Endothelial cell of umbilical vein (primary cell): ENCODE measurements around the gene UBE3A. TPM values are rescaled to one million over a fixed set of nuclear protein-coding genes. Genes with fewer than 3 reads are reported as not detected.

ENCODE experiments used
- BruUV-seq: library from RNA; stranded (reverse); fragments of 400-500 nt; replicated peaks from 2 replicates; lab custom pipeline; 2021; lab: Mats Ljungman, UMichigan
- CTCF ChIA-PET: fragments of 300-600, 350-600 bp; sonication (Branson Sonifier 250); formaldehyde crosslinking; loops from one replicate; lab custom pipeline; 2021; ENCODE audit warnings: antibody characterized with exemption, inconsistent platforms; lab: Charles Lee
- POLR2A ChIA-PET: fragments of 300-600, 350-600 bp; sonication (Branson Sonifier 250); formaldehyde crosslinking; loops from one replicate; lab custom pipeline; 2021; ENCODE audit warnings: antibody characterized with exemption, inconsistent platforms; lab: Charles Lee
- DNase-seq: peaks from one replicate; pipeline ENCODE4 v3.0.0-alpha.2; 2011; ENCODE audit warnings: low read depth, low spot score
- FAIRE-seq: peaks from 2 replicates; lab custom pipeline; 2011; peaks lifted over from hg19 to GRCh38; lab: Jason Lieb, UNC
- H2AFZ ChIP-seq: 2 replicates; pipeline ENCODE4 v1.6.0; 2012; ENCODE audit warnings: low read depth, low read length, control low read depth, inconsistent platforms
- H3K27ac ChIP-seq: 2 replicates; pipeline ENCODE4 v1.5.1; 2011; ENCODE audit warnings: low read depth, mild to moderate bottlenecking, control low read depth, low read length, moderate library complexity; ENCODE audit not compliant: insufficient read depth
- H3K27me3 ChIP-seq, 2 experiments: 2 replicates each; pipeline versions ENCODE4 v1.6.0 to v1.6.1; 2011; ENCODE audit warnings: low read length in 2 of 2, mixed read lengths in 1 of 2; ENCODE audit not compliant: control insufficient read depth in 2 of 2, insufficient read depth in 2 of 2
- H3K36me3 ChIP-seq, 2 experiments: 2 replicates in 1 of 2; 3 replicates in 1 of 2; pipeline ENCODE4 v1.5.1; 2011; ENCODE audit warnings: low read length in 2 of 2, mild to moderate bottlenecking in 1 of 2, moderate library complexity in 1 of 2; ENCODE audit not compliant: control insufficient read depth in 2 of 2, insufficient read depth in 2 of 2; ENCODE audit errors: extremely low read depth in 1 of 2
- H3K4me1 ChIP-seq: 3 replicates; pipeline ENCODE4 v1.5.1; 2011; ENCODE audit warnings: mild to moderate bottlenecking, low read length; ENCODE audit not compliant: control insufficient read depth, insufficient read depth; ENCODE audit errors: extremely low read depth
- H3K4me2 ChIP-seq: 2 replicates; pipeline ENCODE4 v1.6.1; 2011; ENCODE audit warnings: low read length, control low read depth, mixed read lengths; ENCODE audit not compliant: insufficient read depth
- H3K4me3 ChIP-seq, 3 experiments: fragments of 200-600 bp in 1 of 3; sonication (generic), shearing (Covaris generic) in 1 of 3; replicated peaks in 1 of 3; 2 replicates each; pipeline ENCODE4 v1.5.1; 2011 to 2016; ENCODE audit warnings: control low read depth in 3 of 3, low read length in 3 of 3, mild to moderate bottlenecking in 2 of 3, inconsistent platforms in 1 of 3, low read depth in 1 of 3, moderate library complexity in 1 of 3; ENCODE audit not compliant: insufficient read depth in 1 of 3
- H3K79me2 ChIP-seq: 2 replicates; pipeline ENCODE4 v1.6.0; 2012; ENCODE audit warnings: low read length, inconsistent platforms; ENCODE audit not compliant: control insufficient read depth, insufficient read depth
- H3K9ac ChIP-seq: replicated peaks from 2 replicates; pipeline ENCODE3; 2011; ENCODE audit warnings: low read length, control low read depth; ENCODE audit not compliant: insufficient read depth; ENCODE audit errors: extremely low read depth
- H3K9me1 ChIP-seq: replicated peaks from 3 replicates; pipeline ENCODE4 v1.6.0; 2011; ENCODE audit warnings: mild to moderate bottlenecking, low read length; ENCODE audit not compliant: control insufficient read depth, insufficient read depth; ENCODE audit errors: extremely low read depth
- H3K9me3 ChIP-seq: replicated peaks from 2 replicates; pipeline ENCODE4 v1.5.1; 2012; ENCODE audit warnings: low read length, inconsistent platforms; ENCODE audit not compliant: control insufficient read depth, insufficient read depth
- H4K20me1 ChIP-seq: replicated peaks from 2 replicates; pipeline ENCODE3; 2011; ENCODE audit warnings: mild to moderate bottlenecking, low read length; ENCODE audit not compliant: control insufficient read depth, insufficient read depth; ENCODE audit errors: extremely low read depth
- CTCF ChIP-seq, 2 donors: IDR thresholded peaks; 1 replicate in 1 of 2; 2 replicates in 1 of 2; pipeline ENCODE4 v1.5.1; 2011; ENCODE audit warnings: low read length in 2 of 2, mild to moderate bottlenecking in 2 of 2, moderate library complexity in 2 of 2, control low read depth in 1 of 2, inconsistent platforms in 1 of 2, low read depth in 1 of 2; ENCODE audit not compliant: insufficient read depth in 1 of 2; ENCODE audit errors: extremely low read depth in 1 of 2
- FOS ChIP-seq: IDR thresholded peaks from 2 replicates; pipeline ENCODE4 v1.6.1; 2011; ENCODE audit warnings: mild to moderate bottlenecking, low read length, moderate library complexity, borderline replicate concordance; ENCODE audit not compliant: insufficient read depth
- GATA2 ChIP-seq: IDR thresholded peaks from 2 replicates; pipeline ENCODE4 v1.7.0; 2011; ENCODE audit warnings: low read depth, mild to moderate bottlenecking, moderate library complexity, mixed read lengths, low read length; ENCODE audit not compliant: insufficient read length, insufficient read depth
- MAX ChIP-seq: IDR thresholded peaks from 2 replicates; pipeline ENCODE4 v1.6.1; 2011; ENCODE audit not compliant: insufficient read depth, insufficient read length
- POLR2A ChIP-seq: IDR thresholded peaks from 2 replicates; pipeline ENCODE4 v1.6.1; 2012; ENCODE audit warnings: low read depth, mild to moderate bottlenecking, control low read depth, low read length
- dilution Hi-C: fragments of 300-500 bp; cut with MboI; formaldehyde crosslinking; loops from one replicate; pipeline ENCODE4 v1.15.0; 2019; ENCODE audit warnings: low sequenced_read_pairs; ENCODE audit not compliant: extremely low pct_ligation_motif_present
- intact Hi-C: fragments of 100-400 bp; cut with micrococcal nuclease; formaldehyde crosslinking; loops from one replicate; pipeline ENCODE4 v1.10.0; 2022
- polyA plus RNA-seq, 4 experiments: library from polyadenylated mRNA; depleted of rRNA in 3 of 4; stranded (reverse) in 3 of 4; unstranded in 1 of 4; fragments of >200 nt; gene quantifications; 2 replicates each; pipeline versions ENCODE4 v1.2.1 to v1.2.3, GENCODE V29; 2011 to 2012; ENCODE audit warnings: missing spikeins in 1 of 4
- total RNA-seq: library from RNA; stranded (reverse); gene quantifications from 2 replicates; pipeline ENCODE4 v1.2.3, GENCODE V29; 2021

UBE3A gene
- total and polyA plus RNA-seq, 2 donors (not counting 3 experiments of a cell fraction or from before 2014, with no cell fraction given) = 8.5 to 69.3 TPM

- Histone ChIP-seq H3K9me1 (no peaks in the 10 kb centered on the region), H3K27ac (no peak overlapping the region), H4K20me1 (no peaks in the 10 kb centered on the region), H3K4me2 (no peak overlapping the region), H3K9ac (no peak overlapping the region), H3K9me3 (no peaks in the 10 kb centered on the region), H3K4me3 (no peak overlapping the region), H3K27me3 (no peaks in the 10 kb centered on the region), H3K79me2 (peaks cover 7% of the 10 kb centered on the region), H3K4me1 (no peaks in the 10 kb centered on the region), H2AFZ (no peak overlapping the region), H3K36me3 (peaks cover 0 to 3% of the 10 kb centered on the region in 2 experiments)
- no peak for FAIRE-seq
- TF ChIP-seq GATA2 (no peak), FOS (no peak), POLR2A (no peak)
- dilution Hi-C loops (no loop called here), intact Hi-C loops (no loop called here)
- DNase-seq = no peak
- ChIA-PET POLR2A (no interaction called here), CTCF (interaction anchor here (0.8 to 1.0 kb wide), 2 partner anchors 8 to 22 kb away, joined by 3 read pairs; no protein-coding TSS in a partner anchor)
- BruUV-seq = no TSS peak
Observed at GRCh38 chr15:25346371-25346770, 92.5 kb downstream of the UBE3A start.

DNA sequence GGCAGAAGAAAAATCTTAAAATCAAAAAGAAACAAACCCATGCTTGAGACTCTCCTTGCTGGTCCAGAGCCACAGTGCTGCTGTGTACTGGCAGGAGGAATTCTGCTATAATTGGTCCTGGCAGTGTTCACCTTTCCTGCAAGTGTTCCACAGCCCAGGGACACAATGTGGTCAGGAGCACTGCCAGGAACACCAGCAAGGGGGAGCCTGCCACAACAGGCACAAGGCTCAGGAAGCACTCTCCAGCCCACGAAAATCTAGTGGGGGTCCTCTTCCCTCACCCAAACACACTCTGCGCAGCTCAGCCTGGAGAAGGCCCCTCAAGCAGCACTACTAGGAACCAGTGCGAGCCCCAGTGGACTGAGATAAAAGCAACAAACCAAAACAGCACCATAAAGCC, 92.9 kb downstream of the UBE3A start:
- H3K4me1 ChIP-seq = no peaks in the 10 kb centered on the region
- ChIA-PET POLR2A (no interaction called here), CTCF (interaction anchor here (0.8 to 1.0 kb wide), 2 partner anchors 8 to 22 kb away, joined by 3 read pairs; no protein-coding TSS in a partner anchor)
- no peak overlapping the region for H3K4me2 ChIP-seq
- no peaks in the 10 kb centered on the region for H4K20me1 ChIP-seq
- BruUV-seq = no TSS peak
- intact Hi-C loops (no loop called here), dilution Hi-C loops (no loop called here)
- H3K9me3 ChIP-seq = no peaks in the 10 kb centered on the region
- no peaks in the 10 kb centered on the region for H3K27me3 ChIP-seq
- DNase-seq (peak; percentile 14), FAIRE-seq (no peak)
- no peak overlapping the region for H3K9ac ChIP-seq
- no peak overlapping the region for H3K4me3 ChIP-seq
- no peak for TF ChIP-seq MAX
- peak in 1 of 2 donors; percentile 21 for TF ChIP-seq CTCF (IDR thresholded peaks at IDR 0.05; ENCODE audit: extremely low read depth in 1 of 2, insufficient read depth in 1 of 2, low read depth in 1 of 2, low read length in 2 of 2)
- H2AFZ ChIP-seq = no peak overlapping the region
- H3K36me3 ChIP-seq = peaks cover 0 to 3% of the 10 kb centered on the region in 2 experiments
- no peak overlapping the region for H3K27ac ChIP-seq
- H3K9me1 ChIP-seq = no peaks in the 10 kb centered on the region
- H3K79me2 ChIP-seq = peaks cover 7% of the 10 kb centered on the region
